Esophagus muscularis mucosa (tissue), 4 donors: ENCODE data around the gene MRGPRX2. TPM values are rescaled to one million over a fixed set of nuclear protein-coding genes. Genes with fewer than 3 reads are reported as not detected.

Experiments used
- DNase-seq: peaks from one replicate; pipeline ENCODE4 v3.0.0-alpha.2; 2017; ENCODE audit errors: extremely low spot score
- H3K27ac ChIP-seq, 4 donors: fragments of 200-600 bp; sonication (generic); replicated peaks in 1 of 4; 1 replicate in 3 of 4; 2 replicates in 1 of 4; pipeline ENCODE4 v1.5.1; 2016 to 2019; ENCODE audit warnings: mild to moderate bottlenecking in 1 of 4
- H3K27me3 ChIP-seq, 4 donors: fragments of 200-600 bp; sonication (generic); one replicate each; pipeline versions ENCODE4 v1.5.1 to v1.6.0; 2016 to 2019
- H3K36me3 ChIP-seq, 4 donors: fragments of 200-600 bp; sonication (generic); one replicate each; pipeline ENCODE4 v1.5.1; 2016 to 2019
- H3K4me1 ChIP-seq, 4 donors: fragments of 200-600 bp; sonication (generic); one replicate each; pipeline ENCODE4 v1.5.1; 2016 to 2019
- H3K4me3 ChIP-seq, 4 donors: fragments of 200-600 bp; sonication (generic); 1 replicate in 2 of 4; 2 replicates in 2 of 4; pipeline ENCODE4 v1.5.1; 2016 to 2019; ENCODE audit warnings: mild to moderate bottlenecking in 4 of 4, moderate library complexity in 1 of 4
- H3K9me3 ChIP-seq, 4 donors: fragments of 200-600 bp; sonication (generic); 1 replicate in 3 of 4; 2 replicates in 1 of 4; pipeline ENCODE4 v1.5.1; 2016 to 2019
- EP300 ChIP-seq: sonication (generic); formaldehyde crosslinking; IDR thresholded peaks from one replicate; pipeline ENCODE4 v1.6.1; 2017; ENCODE audit warnings: antibody characterized with exemption
- POLR2A ChIP-seq: fragments of 450-650 bp; IDR thresholded peaks from one replicate; pipeline ENCODE4 v1.6.1; 2017; ENCODE audit warnings: antibody characterized with exemption, moderate library complexity, mild to moderate bottlenecking, low read depth
- POLR2AphosphoS5 ChIP-seq, 2 donors: sonication (generic); formaldehyde crosslinking; IDR thresholded peaks; one replicate each; pipeline ENCODE4 v1.6.1; 2017; ENCODE audit warnings: antibody characterized with exemption in 2 of 2
- WGBS: methylation state at CpG from one replicate; pipeline ENCODE4 v1.1.5; 2018; 5-methylcytosine and 5-hydroxymethylcytosine counted together
- intact Hi-C: fragments of 100-400 bp; cut with DNase I; formaldehyde crosslinking; loops from one replicate; pipeline ENCODE4 v1.15.1; 2023
- total RNA-seq, 4 donors: library from RNA; depleted of rRNA; stranded (reverse); fragments of >200 nt; gene quantifications; one replicate each; pipeline versions ENCODE4 v1.1.0 to v1.2.1, GENCODE V29; 2016
- TF ChIP-seq, protein P1 (sequence below), 3 experiments: fragments of 200-600 bp in 2 of 3; fragments of 450-650 bp in 1 of 3; sonication (generic) in 2 of 3; IDR thresholded peaks; one replicate each; pipeline ENCODE4 v1.5.1; 2017 to 2019; ENCODE audit warnings: antibody characterized with exemption in 3 of 3, mild to moderate bottlenecking in 2 of 3, moderate library complexity in 1 of 3

The MRGPRX2 gene
- total RNA-seq, 4 donors from 2014 or later: 0.23 to 0.83 (median 0.83) TPM; not detected in 1

DNA sequence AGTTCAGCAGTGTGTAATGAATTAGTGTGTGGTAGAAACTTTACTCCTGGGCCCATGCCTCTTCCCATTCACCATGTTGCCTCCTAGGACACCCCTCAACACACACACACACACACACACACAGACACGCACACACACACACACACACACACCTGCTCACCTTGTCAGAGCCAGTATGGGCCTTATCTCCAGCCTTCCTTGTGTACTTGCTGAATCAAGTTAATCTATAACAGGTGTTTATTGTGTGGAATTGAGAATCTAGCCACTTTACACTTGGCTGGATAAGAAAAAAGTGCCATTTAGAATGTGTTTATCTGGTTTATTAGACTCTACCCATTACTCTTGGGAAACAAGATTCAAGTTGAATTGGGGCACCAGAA is 42.0 kb upstream of the MRGPRX2 start:
- intact Hi-C loops: no loop called here

DNA sequence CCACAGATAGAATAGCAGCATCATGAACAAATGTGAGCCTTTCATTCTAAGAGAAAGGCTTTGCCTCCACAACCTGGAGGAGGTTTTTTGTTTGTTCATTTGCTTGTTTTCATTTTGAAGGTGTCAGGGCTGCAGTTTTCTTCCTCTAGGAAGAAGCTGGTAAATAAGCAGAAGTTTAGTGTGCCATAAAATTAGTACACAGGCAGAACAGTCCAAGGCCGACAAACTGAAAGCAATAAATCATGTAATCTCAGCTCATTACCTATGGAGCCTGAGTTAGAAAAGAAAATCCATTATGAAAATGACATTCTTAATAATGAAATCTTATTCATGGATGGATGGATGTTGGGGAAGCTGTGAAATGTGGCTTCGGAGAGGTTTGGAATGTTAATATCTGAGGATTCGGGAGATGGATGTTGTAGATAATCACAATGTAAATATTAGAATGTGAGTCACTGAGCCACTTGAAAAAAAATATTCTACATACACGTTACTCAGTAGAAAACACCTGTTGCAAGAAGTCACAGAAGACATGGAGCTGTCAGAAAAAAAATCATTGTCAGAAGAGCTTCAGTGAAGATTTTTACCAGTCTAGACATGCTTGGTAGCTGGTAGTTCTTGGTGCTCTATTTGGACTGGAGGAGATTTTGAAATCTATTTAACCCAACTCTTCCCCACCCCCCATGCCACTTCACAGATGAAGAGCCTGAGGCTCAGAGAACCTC is 41.4 kb upstream of the MRGPRX2 start:
- Histone ChIP-seq H3K27me3 (peaks cover 0 to 5% (median 0%) of the 10 kb centered on the region in 4 donors), H3K9me3 (no peaks in the 10 kb centered on the region), H3K36me3 (no peaks in the 10 kb centered on the region), H3K4me3 (no peak overlapping the region), H3K4me1 (no peaks in the 10 kb centered on the region), H3K27ac (no peak overlapping the region)
- WGBS: 46% methylated on average over 4 of the region's 4 CpGs
- intact Hi-C loops: no loop called here
- DNase-seq: no peak
- TF ChIP-seq, protein P1, sequence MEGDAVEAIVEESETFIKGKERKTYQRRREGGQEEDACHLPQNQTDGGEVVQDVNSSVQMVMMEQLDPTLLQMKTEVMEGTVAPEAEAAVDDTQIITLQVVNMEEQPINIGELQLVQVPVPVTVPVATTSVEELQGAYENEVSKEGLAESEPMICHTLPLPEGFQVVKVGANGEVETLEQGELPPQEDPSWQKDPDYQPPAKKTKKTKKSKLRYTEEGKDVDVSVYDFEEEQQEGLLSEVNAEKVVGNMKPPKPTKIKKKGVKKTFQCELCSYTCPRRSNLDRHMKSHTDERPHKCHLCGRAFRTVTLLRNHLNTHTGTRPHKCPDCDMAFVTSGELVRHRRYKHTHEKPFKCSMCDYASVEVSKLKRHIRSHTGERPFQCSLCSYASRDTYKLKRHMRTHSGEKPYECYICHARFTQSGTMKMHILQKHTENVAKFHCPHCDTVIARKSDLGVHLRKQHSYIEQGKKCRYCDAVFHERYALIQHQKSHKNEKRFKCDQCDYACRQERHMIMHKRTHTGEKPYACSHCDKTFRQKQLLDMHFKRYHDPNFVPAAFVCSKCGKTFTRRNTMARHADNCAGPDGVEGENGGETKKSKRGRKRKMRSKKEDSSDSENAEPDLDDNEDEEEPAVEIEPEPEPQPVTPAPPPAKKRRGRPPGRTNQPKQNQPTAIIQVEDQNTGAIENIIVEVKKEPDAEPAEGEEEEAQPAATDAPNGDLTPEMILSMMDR (IDR thresholded peaks at IDR 0.05): no peak
- TF ChIP-seq POLR2AphosphoS5 (IDR thresholded peaks at IDR 0.05): no peak
- TF ChIP-seq EP300: no peak
- TF ChIP-seq POLR2A: no peak

More for the DNA sequence above, 42.0 kb upstream of the MRGPRX2 start:
- no peaks in the 10 kb centered on the region for H3K4me1 ChIP-seq
- H3K4me3 ChIP-seq: no peak overlapping the region
- peaks cover 0 to 5% (median 0%) of the 10 kb centered on the region in 4 donors for H3K27me3 ChIP-seq
- no peak for TF ChIP-seq EP300
- no peak for TF ChIP-seq POLR2A
- TF ChIP-seq POLR2AphosphoS5 (IDR thresholded peaks at IDR 0.05): no peak
- TF ChIP-seq, protein P1 (IDR thresholded peaks at IDR 0.05): no peak
- no peak for DNase-seq
- H3K9me3 ChIP-seq: no peaks in the 10 kb centered on the region
- 80% methylated on average over 1 of the region's 1 CpG for WGBS
- H3K36me3 ChIP-seq: no peaks in the 10 kb centered on the region
- no peak overlapping the region for H3K27ac ChIP-seq

DNA sequence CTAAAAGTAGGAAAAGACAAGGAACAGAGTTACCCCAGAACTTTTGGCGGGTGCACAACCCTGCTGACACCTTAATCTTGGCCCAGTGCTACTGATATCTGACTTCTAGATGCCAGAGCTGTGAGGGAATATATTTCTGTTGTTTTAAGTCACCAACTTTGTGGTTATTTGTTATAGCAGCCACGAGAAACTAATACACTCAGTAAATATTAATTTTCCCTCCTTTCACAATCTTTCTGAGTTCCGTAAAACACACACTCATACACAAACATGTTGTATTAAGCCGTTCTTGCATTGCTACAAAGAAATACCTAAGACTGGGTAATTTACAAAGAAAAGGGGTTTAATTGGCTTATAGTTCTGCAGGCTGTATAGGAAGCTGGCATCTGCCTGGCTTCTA is 40.4 kb upstream of the MRGPRX2 start:
- Histone ChIP-seq H3K4me1 (no peaks in the 10 kb centered on the region), H3K4me3 (no peak overlapping the region), H3K27ac (no peak overlapping the region), H3K27me3 (peaks cover 0 to 9% (median 0%) of the 10 kb centered on the region in 4 donors), H3K36me3 (no peaks in the 10 kb centered on the region), H3K9me3 (no peaks in the 10 kb centered on the region)
- no peak for DNase-seq
- intact Hi-C loops: no loop called here
- 76% methylated on average over 4 of the region's 4 CpGs for WGBS
- TF ChIP-seq EP300 (no peak), POLR2A (no peak), POLR2AphosphoS5 (IDR thresholded peaks at IDR 0.05) (no peak)
- TF ChIP-seq, protein P1 (IDR thresholded peaks at IDR 0.05): no peak

DNA sequence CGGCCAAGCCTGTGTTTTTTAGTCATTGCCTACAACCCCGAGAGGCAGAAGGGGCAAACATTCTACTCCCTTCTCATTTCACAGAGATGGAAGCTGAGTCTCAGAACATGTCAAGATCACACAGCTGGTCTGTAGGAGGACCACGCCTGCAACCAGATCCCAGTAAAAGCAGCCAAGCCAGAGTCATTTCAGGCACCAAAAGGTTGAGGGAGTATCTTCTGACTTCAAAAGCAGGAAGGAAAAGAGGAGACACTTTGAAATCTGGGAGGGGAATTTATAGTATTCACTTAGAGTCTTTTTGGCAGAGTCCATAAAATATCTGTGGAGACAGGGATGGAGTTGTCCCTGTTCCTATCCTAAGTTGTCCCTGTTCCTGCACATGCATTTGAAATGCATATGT is 38.6 kb upstream of the MRGPRX2 start:
- Histone ChIP-seq H3K36me3 (no peaks in the 10 kb centered on the region), H3K4me3 (no peak overlapping the region), H3K27me3 (peaks cover 0 to 16% (median 0%) of the 10 kb centered on the region in 4 donors), H3K27ac (no peak overlapping the region), H3K4me1 (no peaks in the 10 kb centered on the region), H3K9me3 (no peaks in the 10 kb centered on the region)
- no peak for TF ChIP-seq POLR2AphosphoS5 (IDR thresholded peaks at IDR 0.05)
- TF ChIP-seq, protein P1 (IDR thresholded peaks at IDR 0.05): no peak
- TF ChIP-seq EP300: no peak
- no peak for TF ChIP-seq POLR2A
- 82% methylated on average over 3 of the region's 3 CpGs for WGBS
- intact Hi-C loops: no loop called here
- DNase-seq: no peak

DNA sequence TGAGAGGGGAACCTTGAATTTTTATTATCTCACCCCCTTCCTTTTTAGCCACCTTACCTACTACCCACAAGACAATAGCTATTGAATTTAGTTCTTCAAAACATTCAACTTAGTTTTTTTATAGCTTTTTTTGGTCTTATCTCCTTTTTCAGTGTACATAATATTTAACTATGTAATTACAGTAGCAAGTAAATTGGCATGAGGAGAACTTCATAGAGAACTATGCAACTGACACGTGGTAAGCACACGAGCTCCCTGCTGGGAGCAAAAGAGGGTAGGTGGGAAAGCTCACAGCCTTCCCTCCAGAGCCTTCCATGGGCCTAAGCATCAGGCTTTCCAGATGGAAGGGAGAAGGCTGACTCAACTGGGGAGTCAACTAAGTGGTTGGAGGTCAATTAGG is 34.3 kb upstream of the MRGPRX2 start:
- WGBS: 49% methylated on average over 2 of the region's 2 CpGs
- intact Hi-C loops: no loop called here
- no peak for TF ChIP-seq POLR2A
- TF ChIP-seq, protein P1 (IDR thresholded peaks at IDR 0.05): no peak
- TF ChIP-seq EP300: no peak

More for the DNA sequence above, 34.3 kb upstream of the MRGPRX2 start:
- no peak for DNase-seq
- Histone ChIP-seq H3K27me3 (peaks cover 0 to 21% (median 0%) of the 10 kb centered on the region in 4 donors), H3K27ac (no peak overlapping the region), H3K9me3 (no peaks in the 10 kb centered on the region), H3K4me3 (no peak overlapping the region), H3K4me1 (no peaks in the 10 kb centered on the region), H3K36me3 (no peaks in the 10 kb centered on the region)
